HEK293 (cell line): ENCODE measurements around the gene SYNJ2.

Source experiments
- INSM2 ChIP-seq: fragments of 450-650 bp; formaldehyde crosslinking; IDR thresholded peaks from 2 replicates; pipeline ENCODE4 v1.5.1; 2016; ENCODE audit warnings: missing biosample characterization, missing genetic modification characterization
- ZBTB20 ChIP-seq: fragments of 450-650 bp; formaldehyde crosslinking; IDR thresholded peaks from 2 replicates; pipeline ENCODE4 v1.5.1; 2016; ENCODE audit warnings: missing biosample characterization, missing genetic modification characterization
- ZNF112 ChIP-seq: fragments of 450-650 bp; formaldehyde crosslinking; IDR thresholded peaks from 2 replicates; pipeline ENCODE4 v1.5.0; 2017; ENCODE audit warnings: missing biosample characterization, missing genetic modification characterization
- ZNF266 ChIP-seq: fragments of 450-650 bp; formaldehyde crosslinking; IDR thresholded peaks from 2 replicates; pipeline ENCODE4 v1.5.1; 2016; ENCODE audit warnings: missing biosample characterization, missing genetic modification characterization, low read depth
- ZNF350 ChIP-seq: fragments of 450-650 bp; formaldehyde crosslinking; IDR thresholded peaks from 2 replicates; pipeline ENCODE4 v1.5.0; 2017; ENCODE audit warnings: missing biosample characterization, mild to moderate bottlenecking, missing genetic modification characterization
- TF ChIP-seq, protein P1 (sequence below): fragments of 450-650 bp; formaldehyde crosslinking; IDR thresholded peaks from 2 replicates; pipeline ENCODE4 v1.5.1; 2016; ENCODE audit warnings: missing biosample characterization, missing genetic modification characterization
- TF ChIP-seq, protein P2 (sequence below): fragments of 450-650 bp; formaldehyde crosslinking; IDR thresholded peaks from 2 replicates; pipeline ENCODE4 v1.5.1; 2016; ENCODE audit warnings: missing biosample characterization, missing genetic modification characterization

GRCh38 chr6:157984128-157984527 is 2.5 kb downstream of the SYNJ2 start:
- TF ChIP-seq, protein P1, sequence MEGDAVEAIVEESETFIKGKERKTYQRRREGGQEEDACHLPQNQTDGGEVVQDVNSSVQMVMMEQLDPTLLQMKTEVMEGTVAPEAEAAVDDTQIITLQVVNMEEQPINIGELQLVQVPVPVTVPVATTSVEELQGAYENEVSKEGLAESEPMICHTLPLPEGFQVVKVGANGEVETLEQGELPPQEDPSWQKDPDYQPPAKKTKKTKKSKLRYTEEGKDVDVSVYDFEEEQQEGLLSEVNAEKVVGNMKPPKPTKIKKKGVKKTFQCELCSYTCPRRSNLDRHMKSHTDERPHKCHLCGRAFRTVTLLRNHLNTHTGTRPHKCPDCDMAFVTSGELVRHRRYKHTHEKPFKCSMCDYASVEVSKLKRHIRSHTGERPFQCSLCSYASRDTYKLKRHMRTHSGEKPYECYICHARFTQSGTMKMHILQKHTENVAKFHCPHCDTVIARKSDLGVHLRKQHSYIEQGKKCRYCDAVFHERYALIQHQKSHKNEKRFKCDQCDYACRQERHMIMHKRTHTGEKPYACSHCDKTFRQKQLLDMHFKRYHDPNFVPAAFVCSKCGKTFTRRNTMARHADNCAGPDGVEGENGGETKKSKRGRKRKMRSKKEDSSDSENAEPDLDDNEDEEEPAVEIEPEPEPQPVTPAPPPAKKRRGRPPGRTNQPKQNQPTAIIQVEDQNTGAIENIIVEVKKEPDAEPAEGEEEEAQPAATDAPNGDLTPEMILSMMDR (tag by site-specific recombination) = no peak
- no peak for TF ChIP-seq ZNF266 (tag by site-specific recombination)
- no peak for TF ChIP-seq ZNF350 (tag by site-specific recombination)
- no peak for TF ChIP-seq ZBTB20
- TF ChIP-seq ZNF112 (tag by site-specific recombination) = no peak
- TF ChIP-seq, protein P2, sequence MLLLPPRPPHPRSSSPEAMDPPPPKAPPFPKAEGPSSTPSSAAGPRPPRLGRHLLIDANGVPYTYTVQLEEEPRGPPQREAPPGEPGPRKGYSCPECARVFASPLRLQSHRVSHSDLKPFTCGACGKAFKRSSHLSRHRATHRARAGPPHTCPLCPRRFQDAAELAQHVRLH = no peak
- TF ChIP-seq INSM2 = no peak
